HG02571 (cell line): ENCODE results near the gene AASDH.
"Not testable (repeated sequence)": the region's sequence is repeated elsewhere in the genome, so short reads cannot be mapped to it uniquely, and the experiment has no call there.

ENCODE experiments used
- ATAC-seq: cut with Tn5 transposase; IDR thresholded peaks from one replicate; pipeline ENCODE4 v1.9.1; 2021; ENCODE audit warnings: mild to moderate bottlenecking, moderate library complexity; ENCODE audit not compliant: unreplicated experiment

AASDH gene

DNA sequence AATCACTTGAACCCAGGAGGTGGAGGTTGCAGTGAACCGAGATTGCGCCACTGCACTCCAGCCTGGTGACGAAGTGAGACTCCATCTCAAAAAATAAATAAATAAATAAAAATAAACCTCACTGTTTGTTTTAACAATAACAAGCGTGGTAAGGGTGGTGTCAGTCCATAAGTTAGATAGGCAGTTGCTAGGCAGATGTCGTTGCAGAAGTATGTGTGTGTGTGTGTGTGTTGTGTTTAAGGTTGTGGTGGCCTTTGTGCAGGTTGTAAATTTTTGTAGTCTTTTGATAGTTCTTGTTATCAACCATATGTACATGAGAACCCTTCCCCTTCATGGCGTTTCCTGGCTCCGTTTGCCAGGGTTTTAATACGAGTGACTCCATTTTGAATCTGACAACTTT lies 4.0 kb upstream of the AASDH start:
- ATAC-seq, result no peak

DNA sequence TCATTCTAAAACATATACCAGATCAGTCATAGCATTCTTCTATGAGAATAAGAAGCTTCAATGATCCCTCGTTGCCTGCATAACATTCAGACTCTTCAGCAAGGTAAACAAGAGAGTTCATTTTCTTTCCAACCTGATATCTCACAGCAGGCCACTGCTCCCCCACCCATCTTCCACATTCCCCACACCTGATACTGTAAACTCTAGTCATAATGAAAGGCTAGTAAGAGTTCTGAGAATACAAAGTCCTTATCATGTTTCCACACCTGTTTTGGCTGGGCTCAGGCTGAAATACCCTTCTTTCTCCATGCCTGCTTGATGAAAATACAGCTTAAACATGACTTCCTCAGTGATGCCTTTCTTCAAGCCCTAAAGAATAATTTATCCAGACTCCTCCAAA lies 2.3 kb upstream of the AASDH start:
- no peak for ATAC-seq

DNA sequence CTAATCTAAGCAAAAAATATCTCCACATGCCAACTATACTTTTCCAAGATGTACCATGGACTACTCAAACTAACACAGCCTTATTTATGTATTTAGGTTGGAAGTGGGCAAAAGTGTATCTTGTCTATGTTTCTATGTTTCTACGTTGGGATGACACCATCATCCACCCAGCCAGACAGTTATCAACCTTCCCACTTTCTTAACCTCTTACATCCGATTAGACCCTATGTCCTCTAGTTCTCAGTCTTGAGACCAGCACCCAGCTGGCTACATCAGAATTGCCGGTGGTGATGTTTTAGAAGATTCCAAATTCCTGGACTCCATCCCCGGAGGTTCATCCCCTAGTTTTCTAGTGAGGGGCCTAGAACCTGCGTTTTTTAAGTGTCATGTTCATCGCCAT lies 1.0 kb upstream of the AASDH start:
- ATAC-seq, result no peak

DNA sequence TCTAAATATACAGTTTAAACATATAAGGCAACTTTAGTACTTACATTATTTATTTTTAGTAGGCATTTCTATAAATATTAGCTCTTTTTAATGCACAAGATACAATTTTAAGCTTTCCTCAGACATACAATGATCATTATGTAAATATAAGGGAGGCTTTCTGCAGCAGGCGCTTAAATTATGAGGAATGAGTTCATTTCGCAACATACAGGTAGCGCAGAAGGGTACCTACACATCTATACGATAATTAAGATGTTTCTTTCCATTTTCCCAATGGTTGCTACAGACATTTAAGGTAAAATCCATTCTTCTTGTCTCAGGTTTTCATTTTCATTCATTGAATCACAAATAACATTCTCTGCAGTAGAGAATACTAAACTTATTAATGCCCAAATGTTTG lies 1.2 kb downstream of the AASDH start:
- ATAC-seq, result no peak

DNA sequence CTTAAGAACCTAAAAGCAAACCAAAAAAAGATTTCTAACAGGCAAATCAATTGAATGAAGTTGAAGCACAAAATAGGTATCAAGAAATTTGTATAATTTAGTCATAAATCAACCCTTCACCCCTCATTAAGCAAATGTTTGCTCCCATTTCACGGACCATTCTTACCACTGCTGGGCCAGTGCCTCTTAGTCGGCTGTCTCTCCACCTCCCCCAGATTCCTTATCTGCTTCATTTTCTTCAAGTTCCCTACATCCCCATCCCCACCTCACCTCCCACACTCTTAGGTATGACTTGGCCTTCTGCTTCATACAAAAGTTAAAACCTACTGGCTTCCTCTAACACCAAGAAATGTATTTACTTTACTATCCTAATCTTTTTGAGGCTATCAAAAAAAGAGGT lies 11.8 kb downstream of the AASDH start:
- ATAC-seq, result no peak

DNA sequence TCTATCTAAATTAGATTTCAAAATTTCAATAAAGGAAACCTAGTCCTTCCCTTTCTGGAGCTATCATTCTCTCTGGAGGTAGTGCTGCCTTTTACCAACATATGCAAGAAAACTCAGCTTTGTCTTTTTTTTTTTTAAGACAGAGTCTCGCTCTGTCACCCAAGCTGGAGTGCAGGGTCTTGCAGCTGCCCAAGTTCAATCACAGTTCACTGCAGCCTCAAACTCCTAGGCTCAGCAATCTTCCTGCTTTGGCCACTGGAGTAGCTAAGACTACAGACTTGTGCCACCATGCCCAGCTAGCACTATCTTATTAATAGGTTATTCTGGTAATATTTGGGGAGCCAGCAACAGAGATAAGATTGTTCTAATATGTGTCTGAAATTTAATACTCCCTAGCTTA lies 12.3 kb downstream of the AASDH start:
- ATAC-seq, result no peak

DNA sequence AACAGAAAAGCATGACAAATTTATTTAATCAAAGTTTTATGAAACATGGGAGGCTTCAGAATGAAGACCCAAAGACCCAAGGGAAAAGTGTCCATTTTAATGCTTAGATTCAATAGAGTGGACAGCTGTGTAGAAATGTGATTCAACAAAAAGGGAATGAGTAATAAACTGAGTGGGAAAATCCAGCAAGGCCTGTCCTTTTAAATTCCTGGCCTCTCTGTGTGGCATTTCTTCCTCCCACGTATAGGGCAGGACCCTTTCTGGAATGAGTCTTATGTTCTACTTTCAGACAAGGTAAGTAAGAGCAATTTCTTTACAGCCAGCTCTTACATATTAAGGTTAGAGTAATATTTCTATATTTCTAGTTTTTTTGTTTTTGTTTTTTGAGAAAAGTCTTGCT lies 14.5 kb downstream of the AASDH start:
- ATAC-seq, result no peak

DNA sequence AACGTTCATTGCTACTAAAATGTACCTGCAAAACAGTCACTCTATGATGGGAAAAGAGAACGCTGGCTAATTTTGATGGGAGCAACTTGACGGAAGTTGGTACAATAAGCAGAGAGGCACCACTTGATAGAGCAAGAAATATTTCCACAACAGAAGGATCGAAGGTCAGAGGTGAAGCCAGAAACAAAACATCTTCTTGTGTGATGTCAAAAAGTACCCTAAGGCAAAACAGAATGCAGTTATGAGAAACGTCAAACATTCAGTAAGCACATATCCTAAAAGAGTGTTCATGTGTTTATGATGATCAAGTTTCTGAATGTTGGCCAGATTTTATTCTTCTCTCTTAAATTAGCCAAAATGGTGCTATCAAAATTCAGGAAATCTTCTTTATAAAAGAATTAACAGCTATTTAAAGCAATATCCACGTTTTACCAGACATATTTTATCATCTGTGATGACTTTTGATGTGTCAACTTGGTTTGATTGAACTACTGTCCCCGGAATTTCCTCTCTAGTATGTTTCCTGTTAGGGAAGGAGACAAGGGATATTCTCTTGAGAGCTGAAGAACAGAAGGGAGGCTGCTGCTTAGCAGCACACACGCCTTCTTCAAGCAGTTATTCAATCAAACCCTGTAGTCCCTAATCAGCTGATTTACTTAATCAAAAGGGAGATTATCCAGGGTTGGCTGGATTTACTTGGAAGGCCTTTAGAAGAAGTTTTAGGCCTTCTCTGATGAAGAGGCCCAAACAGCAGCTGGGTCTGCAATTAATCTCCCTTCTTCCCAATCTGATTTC lies 15.7 kb downstream of the AASDH start:
- ATAC-seq, result no peak

DNA sequence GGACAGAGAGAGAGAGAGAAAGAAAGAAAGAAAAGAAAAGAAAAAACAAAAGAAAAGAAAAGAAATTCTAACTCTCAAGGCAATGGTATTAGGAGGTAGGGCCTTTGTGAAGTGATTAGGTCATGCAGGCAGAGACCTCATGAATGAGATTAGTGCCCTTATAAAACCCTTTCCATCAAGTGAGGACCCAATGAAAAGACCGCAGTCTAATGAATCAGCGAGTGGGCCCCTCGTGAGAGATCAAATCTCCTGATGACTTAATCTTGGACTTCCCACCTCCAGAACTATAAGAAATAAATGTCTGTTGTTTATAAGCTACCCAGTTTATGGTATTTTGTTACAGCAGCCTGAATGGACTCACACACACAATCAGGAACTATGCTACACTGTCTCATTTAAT lies 16.9 kb downstream of the AASDH start:
- ATAC-seq, result no peak

DNA sequence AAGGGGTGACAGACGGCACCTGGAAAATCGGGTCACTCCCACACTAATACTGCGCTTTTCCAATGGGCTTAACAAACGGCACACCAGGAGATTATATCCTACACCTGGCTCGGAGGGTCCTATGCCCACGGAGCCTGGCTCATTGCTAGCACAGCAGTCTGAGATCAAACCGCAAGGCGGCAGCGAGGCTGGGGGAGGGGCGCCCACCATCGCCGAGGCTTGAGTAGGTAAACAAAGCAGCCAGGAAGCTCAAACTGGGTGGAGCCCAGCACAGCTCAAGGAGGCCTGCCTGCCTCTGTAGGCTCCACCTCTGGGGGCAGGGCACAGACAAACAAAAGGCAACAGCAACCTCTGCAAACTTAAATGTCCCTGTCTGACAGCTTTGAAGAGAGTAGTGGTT lies 24.3 kb downstream of the AASDH start:
- ATAC-seq, result not testable (repeated sequence)

DNA sequence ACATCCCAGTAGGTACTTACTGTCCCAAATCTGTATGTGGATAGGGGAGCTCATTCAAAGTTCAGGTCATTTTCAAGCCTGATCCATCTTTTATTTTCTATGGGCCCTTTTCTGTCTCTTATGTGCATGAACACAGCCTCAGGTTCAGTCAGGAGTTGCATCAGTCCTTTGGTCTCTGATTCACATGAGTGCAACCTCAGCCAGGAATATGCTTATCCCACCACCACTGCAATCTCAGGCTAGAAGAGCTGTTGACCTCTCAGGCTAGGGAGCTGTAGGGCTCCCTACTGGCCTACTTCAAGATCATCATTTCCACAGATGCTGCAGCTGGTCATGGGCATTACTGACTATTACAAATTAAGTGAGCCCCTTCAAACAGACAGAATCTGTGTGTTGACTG lies 27.2 kb downstream of the AASDH start:
- ATAC-seq, result no peak

DNA sequence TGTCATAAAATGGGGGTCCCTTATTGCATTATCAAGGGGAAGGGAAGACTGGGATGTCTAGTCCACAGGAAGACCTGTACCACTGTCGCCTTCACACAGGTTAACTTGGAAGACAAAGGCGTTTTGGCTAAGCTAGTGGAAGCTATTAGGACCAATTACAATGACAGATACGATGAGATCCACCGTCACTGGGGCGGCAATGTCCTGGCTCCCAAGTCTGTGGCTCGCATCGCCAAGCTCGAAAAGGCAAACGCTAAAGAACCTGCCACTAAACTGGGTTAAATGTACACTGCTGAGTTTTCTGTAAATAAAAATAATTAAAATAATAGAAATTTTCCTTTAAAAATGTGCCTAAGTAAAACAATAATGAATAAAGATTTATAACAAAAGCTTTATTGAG lies 30.6 kb downstream of the AASDH start:
- ATAC-seq, result no peak

DNA sequence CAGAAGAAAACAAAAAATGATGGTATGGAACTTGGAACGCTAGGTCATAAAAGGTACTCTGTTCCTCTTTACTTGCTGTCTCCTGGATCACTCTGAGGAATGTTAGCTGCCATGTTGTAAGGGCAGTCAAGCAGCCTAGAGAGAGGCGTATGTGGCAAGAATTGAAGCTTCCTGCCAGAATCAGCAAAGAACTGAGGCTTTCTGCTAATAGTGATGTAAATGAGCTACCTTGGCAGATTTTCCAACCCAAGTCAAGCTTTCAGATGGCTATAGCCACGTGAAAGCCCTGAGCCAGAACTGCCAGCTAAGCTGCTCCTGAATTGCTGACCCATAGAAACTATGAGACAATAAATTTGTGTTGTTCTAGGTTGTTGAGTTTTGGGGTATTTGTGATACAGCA lies 38.7 kb downstream of the AASDH start:
- no peak for ATAC-seq

DNA sequence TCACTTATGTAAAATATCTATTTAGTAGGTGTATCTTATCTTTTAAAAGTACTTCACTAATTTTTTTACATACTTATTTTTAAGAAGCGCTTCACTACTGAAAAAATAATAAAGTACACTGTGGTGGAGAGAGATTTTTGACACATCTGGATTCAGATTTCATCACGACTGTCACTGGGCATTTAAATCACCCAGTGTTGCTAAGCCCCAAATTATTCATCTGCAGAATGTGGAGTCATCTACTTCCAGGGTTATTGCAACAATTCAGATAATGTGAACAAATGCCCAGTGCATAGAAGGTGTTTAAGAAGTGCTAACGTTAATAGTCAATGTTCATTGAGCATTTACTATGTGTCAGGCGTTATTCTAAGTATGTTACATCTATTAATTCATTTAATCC lies 41.8 kb downstream of the AASDH start:
- no peak for ATAC-seq

DNA sequence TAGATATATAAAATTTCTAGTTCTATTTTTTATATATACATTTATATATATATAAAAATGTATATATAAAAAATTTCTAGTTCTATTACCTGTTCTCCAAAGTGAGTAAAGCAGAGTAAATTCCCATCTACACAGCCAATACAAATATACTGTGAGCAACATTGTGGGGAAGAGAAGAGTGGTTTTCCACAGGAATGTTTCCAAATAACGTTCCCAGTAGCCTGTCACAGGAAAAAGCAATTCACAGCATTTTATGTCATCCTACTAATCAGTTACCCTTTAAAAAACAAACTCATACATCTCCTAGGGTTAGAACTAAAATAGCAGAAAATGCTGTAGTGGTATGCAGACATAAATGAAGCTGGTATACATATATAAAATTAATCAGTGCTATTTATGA lies 44.5 kb downstream of the AASDH start:
- ATAC-seq, result no peak

DNA sequence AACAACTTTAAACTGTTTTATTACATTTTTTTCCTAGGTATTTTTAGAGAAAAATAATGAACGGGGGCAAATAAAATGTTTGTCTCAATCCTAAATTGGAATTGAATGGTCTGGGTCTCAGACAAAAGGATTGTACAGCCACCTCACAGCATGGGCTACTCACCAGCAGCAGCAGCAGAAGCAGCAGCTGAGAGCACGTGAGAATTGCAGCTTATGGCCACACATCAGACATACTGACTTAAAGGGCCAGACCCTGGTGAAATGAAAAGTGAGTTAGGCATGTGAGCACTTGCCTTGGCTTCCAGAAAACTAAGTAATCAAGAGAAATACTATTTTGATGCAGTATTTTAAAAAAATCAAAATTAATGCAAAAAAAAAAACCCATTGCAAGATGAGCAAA lies 56.6 kb downstream of the AASDH start:
- no peak for ATAC-seq

DNA sequence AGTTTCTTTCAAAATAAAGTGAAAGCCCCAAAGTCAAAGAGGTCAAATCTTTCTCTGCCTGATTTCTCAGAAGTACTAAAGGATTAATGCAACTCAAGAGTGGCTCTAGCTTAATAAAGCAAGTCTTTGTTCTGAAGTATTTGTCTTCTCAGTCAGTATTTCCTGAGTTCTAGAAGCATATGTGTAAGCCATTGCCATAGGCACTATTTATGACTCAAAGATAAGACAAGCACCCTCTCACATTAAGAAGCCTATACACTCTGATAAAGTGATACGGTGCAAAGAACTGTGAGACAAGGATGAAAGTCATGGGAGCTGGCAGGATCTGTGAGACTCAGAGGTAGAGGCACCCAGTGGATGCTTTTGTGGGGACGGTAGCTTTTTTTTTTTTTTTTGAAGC lies 60.9 kb downstream of the AASDH start:
- ATAC-seq, result no peak

DNA sequence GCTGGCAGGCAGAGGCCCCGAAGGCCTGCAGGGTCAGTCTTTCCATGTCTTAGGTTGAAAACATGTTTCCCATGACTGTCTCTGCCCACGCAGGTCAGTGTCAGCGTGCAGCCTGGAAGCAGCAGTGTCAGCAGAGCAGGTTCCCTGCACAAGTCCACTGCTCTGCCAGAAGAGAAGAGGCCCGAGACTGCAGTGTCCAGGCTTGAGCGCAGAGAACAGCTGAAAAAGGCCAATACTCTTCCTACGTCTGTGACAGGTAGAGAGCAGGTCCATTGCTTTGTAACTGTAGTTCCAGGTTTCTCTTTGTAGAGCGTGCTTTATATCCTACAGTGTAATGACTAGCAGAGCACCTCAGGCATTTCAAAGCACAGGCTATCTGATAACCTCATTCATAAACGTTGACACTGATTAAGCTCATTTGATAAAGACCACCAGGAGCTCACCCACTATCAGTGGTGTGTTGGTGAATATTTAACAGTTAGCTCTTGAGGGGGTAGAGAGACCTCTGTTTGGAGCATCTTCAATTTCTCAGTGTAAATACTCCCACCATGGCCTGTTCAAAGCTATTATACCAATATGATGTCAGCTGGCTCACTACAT lies 63.2 kb downstream of the AASDH start:
- ATAC-seq, result no peak

DNA sequence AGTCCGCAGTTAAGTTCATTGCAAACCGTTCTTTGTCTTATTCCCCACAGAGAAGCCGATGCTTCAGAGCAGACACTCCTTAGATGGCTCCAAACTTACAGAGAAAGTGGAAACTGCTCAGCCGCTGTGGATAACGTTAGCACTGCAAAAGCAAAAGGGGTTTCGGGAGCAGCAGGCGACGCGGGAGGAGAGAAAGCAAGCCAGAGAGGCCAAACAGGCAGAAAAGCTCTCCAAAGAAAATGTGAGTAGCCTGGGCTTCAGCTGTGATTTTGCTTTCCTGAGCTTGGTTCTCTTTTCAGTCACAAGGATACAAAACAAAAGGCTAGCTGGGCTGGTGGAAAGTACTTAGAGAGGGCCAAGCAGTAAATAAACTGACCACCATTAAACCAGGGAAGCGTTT lies 64.0 kb downstream of the AASDH start:
- no peak for ATAC-seq

DNA sequence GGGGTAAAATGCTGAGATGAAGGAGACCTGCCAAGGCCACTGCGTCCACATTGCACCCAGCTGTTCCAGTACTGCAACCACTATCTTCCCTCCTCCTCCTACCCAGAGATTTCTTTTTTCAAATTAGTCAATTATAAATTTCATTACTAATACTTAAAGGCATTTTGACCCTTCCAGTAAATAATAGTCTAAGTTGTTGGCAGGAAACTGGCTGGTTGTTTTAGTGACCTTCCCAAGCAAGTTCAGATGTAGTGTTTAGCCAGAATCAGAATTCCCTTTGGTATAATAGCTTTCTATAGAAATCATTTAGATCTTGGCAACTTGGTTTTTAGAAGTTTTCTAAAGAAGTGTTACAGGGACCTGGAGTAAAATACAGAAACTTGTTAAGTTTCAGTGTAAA lies 66.0 kb downstream of the AASDH start:
- ATAC-seq, result no peak

DNA sequence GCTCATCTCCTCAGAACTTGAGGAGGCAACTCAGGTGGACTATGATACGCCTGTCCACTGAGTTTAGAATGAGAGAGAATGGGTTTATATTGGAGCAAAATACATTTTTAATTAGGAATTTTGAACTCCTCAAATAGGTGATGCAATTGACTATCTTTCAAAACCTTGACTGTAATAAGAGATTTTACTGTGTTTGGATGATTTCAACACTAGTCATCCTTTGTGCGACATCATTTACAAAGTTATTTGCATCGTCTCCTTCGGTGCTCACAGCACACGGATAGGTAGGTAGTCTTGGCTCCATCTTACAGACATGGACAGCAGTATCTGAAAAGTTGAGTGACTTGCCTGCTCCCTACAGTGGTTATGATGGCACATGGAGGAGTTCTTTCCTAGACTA lies 67.0 kb downstream of the AASDH start:
- ATAC-seq, result no peak

DNA sequence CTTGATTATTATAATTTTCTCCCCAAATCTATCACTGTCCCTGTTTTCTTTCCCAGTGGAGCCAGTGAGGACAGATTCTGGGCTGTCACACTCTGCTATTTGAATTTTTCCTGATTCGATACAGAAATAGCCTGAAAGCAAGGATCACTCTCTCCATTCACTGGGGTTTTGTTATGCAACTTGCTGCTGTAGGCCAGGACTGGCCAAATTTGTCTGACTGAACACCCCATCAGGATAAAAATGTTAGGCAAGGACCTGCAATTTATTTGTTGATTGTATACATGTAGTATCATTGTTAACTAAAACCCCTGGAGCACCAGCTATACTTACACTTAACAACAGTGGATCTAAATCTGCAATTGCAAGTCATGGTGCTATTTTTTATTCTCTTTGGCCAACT lies 68.7 kb downstream of the AASDH start:
- ATAC-seq, result no peak

DNA sequence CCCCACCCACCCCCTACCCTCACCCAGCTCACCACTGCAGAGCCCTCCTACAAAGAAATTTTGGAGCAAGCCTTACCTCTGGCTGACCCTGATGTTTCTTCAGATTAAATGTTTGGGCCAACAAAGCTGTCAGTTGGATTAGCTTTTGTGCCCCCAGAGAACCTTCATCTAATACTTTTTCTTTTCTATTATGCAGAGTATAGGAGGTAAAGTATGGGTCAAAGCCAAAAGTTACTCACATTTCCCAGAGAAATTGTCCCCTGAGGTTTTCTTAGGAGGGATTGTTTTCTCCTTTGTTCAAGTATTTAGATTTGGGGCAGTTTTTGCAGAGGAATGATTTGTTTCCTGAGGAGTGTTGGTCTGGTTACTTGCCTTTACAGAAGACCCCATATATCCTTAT lies 69.5 kb downstream of the AASDH start:
- no peak for ATAC-seq
